ENCODE data around the gene NINJ1. TPM values are rescaled to one million over a fixed set of nuclear protein-coding genes. Genes with fewer than 3 reads are reported as not detected.
A peak's percentile ranks its signal among the peaks of the same experiment; 100 is the strongest.

The NINJ1 gene
- total and polyA plus RNA-seq, 2 of the 4 experiments (the other 2 are of a cell fraction): 21.9 to 38.8 TPM

DNA sequence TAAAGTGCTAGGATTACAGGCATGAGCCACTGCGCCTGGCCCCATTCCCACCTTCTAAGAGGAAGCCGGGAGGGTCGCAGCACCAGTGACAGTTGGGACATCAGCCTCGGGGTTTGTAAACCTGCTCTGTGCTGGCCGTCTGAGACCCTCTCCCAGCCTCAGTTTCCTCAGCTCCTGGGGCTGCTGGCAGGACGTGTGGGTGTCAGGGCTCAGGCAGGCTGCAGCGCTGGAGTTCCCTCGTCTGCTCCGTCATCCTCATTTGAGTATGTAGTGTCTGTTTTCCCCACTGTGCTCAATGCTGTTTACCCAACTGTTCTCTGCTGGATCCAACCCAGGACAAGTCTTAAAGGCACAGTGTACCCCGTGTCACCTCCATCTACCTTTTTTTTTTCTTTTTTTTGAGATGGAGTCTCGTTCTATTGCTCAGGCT lies 2.0 kb upstream of the NINJ1 start:
- H4K20me1 ChIP-seq (ENCODE audit: insufficient read depth, low read length): 0 out of 2 replicates have a peak, but pooled peaks cover 5% of the 10 kb centered on the region
- dilution Hi-C loops (cut with HindIII; ENCODE audit: low sequenced_read_pairs, unreplicated experiment): no loop called here
- no peak overlapping the region for H4K5ac ChIP-seq (ENCODE audit: low read depth, low read length)
- WGBS, 2 experiments (ENCODE audit: extremely low coverage in 2 of 2, insufficient read length in 1 of 2): 39% methylated on average over 9 of the region's 11 CpGs; no CpG with 5 or more reads in 1 of the 2 experiments
- no peak overlapping the region for H4K8ac ChIP-seq (ENCODE audit: low read depth in 2 of 2, low read length in 2 of 2)
- intact Hi-C loops (cut with micrococcal nuclease): loop anchor here (10.0 kb wide), 1 partner anchor 319 kb away; the partner anchor contains the start of genes FAM120A and FAM120AOS
- H3K4ac ChIP-seq (ENCODE audit: low read depth, low read length): no peak overlapping the region; the same call in 1 of the 2 replicates
- no peak overlapping the region for H3K9ac ChIP-seq (ENCODE audit: low read depth, low read length)
- no peak overlapping the region for H2BK15ac ChIP-seq (ENCODE audit: low read depth, low read length)
- DNase-seq (peak; percentile 58), ATAC-seq (ENCODE audit: low read depth) (no peak)
- peak overlapping the region; percentile 5 for H2AK9ac ChIP-seq (replicated peaks; ENCODE audit: low read depth, low read length, poor library complexity)
- no peak overlapping the region; the same call in 1 of the 2 replicates for H4K91ac ChIP-seq (ENCODE audit: insufficient read depth, low read depth, low read length)
- CTCF ChIA-PET: no interaction called here
- no peak overlapping the region for H3K4me2 ChIP-seq (ENCODE audit: low read depth, low read length)
- H2BK5ac ChIP-seq (ENCODE audit: low read depth, low read length, poor library complexity, severe bottlenecking): no peak overlapping the region
- H2AFZ ChIP-seq (replicated peaks; ENCODE audit: low read length, poor library complexity): peak overlapping the region; percentile 75
- H3K23ac ChIP-seq (ENCODE audit: low read depth, low read length): no peak overlapping the region
- no peak overlapping the region for H3K18ac ChIP-seq (ENCODE audit: low read depth, low read length)
- peaks cover 30% of the 10 kb centered on the region for H3K4me1 ChIP-seq (ENCODE audit: control insufficient read depth, insufficient read depth, low read length)
- no peak overlapping the region for H2BK120ac ChIP-seq (ENCODE audit: low read depth, low read length)
- H3K4me3 ChIP-seq (ENCODE audit: insufficient read depth, low read depth, low read length): no peak overlapping the region
- in situ Hi-C loops (cut with MboI; ENCODE audit: low sequenced_read_pairs): no loop called here
- H3K27me3 ChIP-seq (ENCODE audit: control insufficient read depth, insufficient read depth, low read length): no peaks in the 10 kb centered on the region
- BruUV-seq (replicated peaks): no TSS peak
- no peak overlapping the region for H3K27ac ChIP-seq (ENCODE audit: insufficient read depth, low read length)
- H3K9me3 ChIP-seq (ENCODE audit: control insufficient read depth, insufficient read depth, low read length): 0 out of 2 replicates have a peak, but pooled peaks cover 3% of the 10 kb centered on the region
- H3K56ac ChIP-seq (ENCODE audit: extremely low read depth, insufficient read depth, low read length): no peak overlapping the region
- POLR2A ChIA-PET (ENCODE audit: unreplicated experiment): no interaction called here
- no peaks in the 10 kb centered on the region for H3K36me3 ChIP-seq (ENCODE audit: control insufficient read depth, insufficient read depth, low read length)
- peaks cover 10% of the 10 kb centered on the region; the same call in 1 of the 2 replicates for H3K9me1 ChIP-seq (ENCODE audit: insufficient read depth, low read length)
- H3K14ac ChIP-seq (replicated peaks; ENCODE audit: low read depth, low read length): peak overlapping the region; percentile 78; the same call in 1 of the 2 replicates
- H2BK20ac ChIP-seq (ENCODE audit: low read depth, low read length): no peak overlapping the region
- TF ChIP-seq SMC3 (IDR thresholded peaks at IDR 0.05; ENCODE audit: low read depth, low read length) (no peak), CHD1 (IDR thresholded peaks at IDR 0.05; ENCODE audit: low read depth, low read length) (no peak), RCOR1 (IDR thresholded peaks at IDR 0.05; ENCODE audit: insufficient replicate concordance, low read length) (no peak), BHLHE40 (IDR thresholded peaks at IDR 0.05; ENCODE audit: low read depth, low read length) (no peak), MXI1 (IDR thresholded peaks at IDR 0.05; ENCODE audit: borderline replicate concordance, low read depth, low read length) (no peak)
- TF ChIP-seq, protein P1, sequence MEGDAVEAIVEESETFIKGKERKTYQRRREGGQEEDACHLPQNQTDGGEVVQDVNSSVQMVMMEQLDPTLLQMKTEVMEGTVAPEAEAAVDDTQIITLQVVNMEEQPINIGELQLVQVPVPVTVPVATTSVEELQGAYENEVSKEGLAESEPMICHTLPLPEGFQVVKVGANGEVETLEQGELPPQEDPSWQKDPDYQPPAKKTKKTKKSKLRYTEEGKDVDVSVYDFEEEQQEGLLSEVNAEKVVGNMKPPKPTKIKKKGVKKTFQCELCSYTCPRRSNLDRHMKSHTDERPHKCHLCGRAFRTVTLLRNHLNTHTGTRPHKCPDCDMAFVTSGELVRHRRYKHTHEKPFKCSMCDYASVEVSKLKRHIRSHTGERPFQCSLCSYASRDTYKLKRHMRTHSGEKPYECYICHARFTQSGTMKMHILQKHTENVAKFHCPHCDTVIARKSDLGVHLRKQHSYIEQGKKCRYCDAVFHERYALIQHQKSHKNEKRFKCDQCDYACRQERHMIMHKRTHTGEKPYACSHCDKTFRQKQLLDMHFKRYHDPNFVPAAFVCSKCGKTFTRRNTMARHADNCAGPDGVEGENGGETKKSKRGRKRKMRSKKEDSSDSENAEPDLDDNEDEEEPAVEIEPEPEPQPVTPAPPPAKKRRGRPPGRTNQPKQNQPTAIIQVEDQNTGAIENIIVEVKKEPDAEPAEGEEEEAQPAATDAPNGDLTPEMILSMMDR (conservative IDR thresholded peaks at IDR 0.05; ENCODE audit: low read depth, low read length): no peak
- H3K79me1 ChIP-seq (ENCODE audit: low read depth in 1 of 2, low read length in 2 of 2): peaks cover 13 to 23% of the 10 kb centered on the region in 2 experiments
- no peak overlapping the region for H2AK5ac ChIP-seq (ENCODE audit: low read depth, low read length)
